SK-N-SH (cell line): ENCODE data around the gene TNNT2.

ENCODE experiments used
- JUND ChIP-seq: IDR thresholded peaks from 2 replicates; pipeline ENCODE4 v1.4.0; 2012
- TEAD4 ChIP-seq: IDR thresholded peaks from 2 replicates; pipeline ENCODE4 v1.4.0; 2012; ENCODE audit warnings: mild to moderate bottlenecking, borderline replicate concordance; ENCODE audit not compliant: insufficient read depth
- YY1 ChIP-seq: IDR thresholded peaks from 2 replicates; pipeline ENCODE4 v1.4.0; 2012; ENCODE audit warnings: low read depth, mild to moderate bottlenecking
- TF ChIP-seq, protein P1 (sequence below): fragments of 200-600 bp; sonication (generic); IDR thresholded peaks from 2 replicates; pipeline ENCODE4 v1.6.1; 2017; ENCODE audit warnings: antibody characterized with exemption, mild to moderate bottlenecking, moderate library complexity
- TF ChIP-seq, protein P2 (sequence below): fragments of 150-350 bp; IDR thresholded peaks from 2 replicates; pipeline ENCODE4 v1.6.1; 2017; ENCODE audit warnings: antibody characterized with exemption, low read length, low read depth, borderline replicate concordance

DNA sequence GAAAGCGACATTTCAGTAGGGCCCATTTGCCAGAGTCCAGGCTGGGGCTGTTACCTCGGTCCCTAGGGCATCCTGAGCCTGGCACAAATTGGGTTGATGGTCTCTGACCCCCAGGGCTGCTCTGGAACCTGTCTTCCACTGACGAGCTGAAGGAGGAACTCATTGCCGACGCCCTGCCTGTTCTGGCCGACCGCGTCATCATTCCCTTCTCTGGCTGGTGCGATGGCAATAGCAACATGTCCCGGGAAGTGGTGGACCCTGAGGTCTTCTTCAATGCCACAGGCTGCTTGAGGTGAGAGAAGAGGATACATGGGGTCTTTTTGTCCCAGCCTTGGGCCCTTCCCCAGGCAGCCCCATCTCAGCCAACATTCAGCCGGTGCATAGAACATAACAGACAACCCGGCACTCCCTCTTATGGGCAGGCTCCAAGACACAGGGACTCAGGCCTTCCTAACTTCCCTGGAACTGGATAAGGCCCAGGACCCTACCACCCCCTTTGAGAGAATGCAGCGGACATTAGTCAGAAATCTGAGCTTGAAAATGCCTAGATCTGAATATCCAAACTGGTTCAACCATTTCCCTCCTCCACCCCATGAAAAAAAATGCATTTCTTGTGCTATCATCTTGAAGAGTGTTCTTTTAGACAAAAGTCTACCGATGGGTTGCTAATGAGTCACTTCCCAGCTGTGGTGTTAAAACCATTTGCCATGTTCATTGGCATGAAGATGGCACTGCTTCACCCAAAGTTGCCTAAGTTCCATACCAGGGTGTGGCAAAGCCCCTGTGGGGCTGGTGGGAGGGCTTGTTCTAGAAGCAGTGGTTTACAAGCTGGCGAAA is 58.8 kb downstream of the TNNT2 start:
- TF ChIP-seq YY1 (no peak), JUND (no peak), TEAD4 (no peak)
- TF ChIP-seq, protein P1, sequence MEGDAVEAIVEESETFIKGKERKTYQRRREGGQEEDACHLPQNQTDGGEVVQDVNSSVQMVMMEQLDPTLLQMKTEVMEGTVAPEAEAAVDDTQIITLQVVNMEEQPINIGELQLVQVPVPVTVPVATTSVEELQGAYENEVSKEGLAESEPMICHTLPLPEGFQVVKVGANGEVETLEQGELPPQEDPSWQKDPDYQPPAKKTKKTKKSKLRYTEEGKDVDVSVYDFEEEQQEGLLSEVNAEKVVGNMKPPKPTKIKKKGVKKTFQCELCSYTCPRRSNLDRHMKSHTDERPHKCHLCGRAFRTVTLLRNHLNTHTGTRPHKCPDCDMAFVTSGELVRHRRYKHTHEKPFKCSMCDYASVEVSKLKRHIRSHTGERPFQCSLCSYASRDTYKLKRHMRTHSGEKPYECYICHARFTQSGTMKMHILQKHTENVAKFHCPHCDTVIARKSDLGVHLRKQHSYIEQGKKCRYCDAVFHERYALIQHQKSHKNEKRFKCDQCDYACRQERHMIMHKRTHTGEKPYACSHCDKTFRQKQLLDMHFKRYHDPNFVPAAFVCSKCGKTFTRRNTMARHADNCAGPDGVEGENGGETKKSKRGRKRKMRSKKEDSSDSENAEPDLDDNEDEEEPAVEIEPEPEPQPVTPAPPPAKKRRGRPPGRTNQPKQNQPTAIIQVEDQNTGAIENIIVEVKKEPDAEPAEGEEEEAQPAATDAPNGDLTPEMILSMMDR: no peak
- TF ChIP-seq, protein P2, sequence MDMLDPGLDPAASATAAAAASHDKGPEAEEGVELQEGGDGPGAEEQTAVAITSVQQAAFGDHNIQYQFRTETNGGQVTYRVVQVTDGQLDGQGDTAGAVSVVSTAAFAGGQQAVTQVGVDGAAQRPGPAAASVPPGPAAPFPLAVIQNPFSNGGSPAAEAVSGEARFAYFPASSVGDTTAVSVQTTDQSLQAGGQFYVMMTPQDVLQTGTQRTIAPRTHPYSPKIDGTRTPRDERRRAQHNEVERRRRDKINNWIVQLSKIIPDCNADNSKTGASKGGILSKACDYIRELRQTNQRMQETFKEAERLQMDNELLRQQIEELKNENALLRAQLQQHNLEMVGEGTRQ: no peak
